WTC11 (cell line): ENCODE measurements around the gene STOX2. TPM values are rescaled to one million over a fixed set of nuclear protein-coding genes. Genes with fewer than 3 reads are reported as not detected.
A peak's percentile ranks its signal among the peaks of the same experiment; 100 is the strongest.

Experiments used
- ATAC-seq: fragments of 200-7000 bp; cut with Tn5 transposase; 2 replicates; pipeline ENCODE4 v1.10.0; 2021; ENCODE audit warnings: mild to moderate bottlenecking, moderate library complexity
- CTCF ChIA-PET: fragments of 300-600 bp; sonication (Branson Sonifier 250); formaldehyde crosslinking; loops from one replicate; lab custom pipeline; 2021; ENCODE audit warnings: antibody characterized with exemption; lab: Charles Lee
- POLR2A ChIA-PET: fragments of 350-600 bp; sonication (Branson Sonifier 250); formaldehyde crosslinking; loops from one replicate; lab custom pipeline; 2021; ENCODE audit warnings: antibody characterized with exemption; lab: Charles Lee
- DNase-seq: peaks from one replicate; pipeline ENCODE4 v3.0.0; 2021; ENCODE audit warnings: low spot score
- H3K27ac Mint-ChIP-seq: 2 replicates; pipeline ENCODE4 v1.8.0; 2021; ENCODE audit warnings: mixed read lengths
- H3K27me3 Mint-ChIP-seq: 2 replicates; pipeline ENCODE4 v1.8.0; 2021; ENCODE audit warnings: low read depth, mild to moderate bottlenecking, moderate library complexity, mixed read lengths
- H3K36me3 Mint-ChIP-seq: 2 replicates; pipeline ENCODE4 v1.8.0; 2021; ENCODE audit warnings: mixed read lengths
- H3K4me1 Mint-ChIP-seq: 2 replicates; pipeline ENCODE4 v1.8.0; 2022; ENCODE audit warnings: mixed read lengths
- H3K4me3 Mint-ChIP-seq: 2 replicates; pipeline ENCODE4 v1.8.0; 2021; ENCODE audit warnings: mild to moderate bottlenecking, moderate library complexity, mixed read lengths
- H3K9me3 Mint-ChIP-seq: 2 replicates; pipeline ENCODE4 v1.8.0; 2021; ENCODE audit warnings: mixed read lengths
- ERG ChIP-seq: fragments of 250-450 bp; sonication (Bioruptor Pico); IDR thresholded peaks from 2 replicates; pipeline ENCODE4 v1.8.0; 2021; ENCODE audit warnings: mild to moderate bottlenecking
- ESRRA ChIP-seq: sonication (generic); formaldehyde crosslinking; IDR thresholded peaks from 2 replicates; pipeline ENCODE4 v1.8.1; 2022; ENCODE audit warnings: mild to moderate bottlenecking, missing genetic modification reagents, borderline replicate concordance
- ETV6 ChIP-seq: sonication (generic); formaldehyde crosslinking; IDR thresholded peaks from 2 replicates; pipeline ENCODE4 v1.8.1; 2022; ENCODE audit warnings: mild to moderate bottlenecking, missing genetic modification reagents
- GABPB1 ChIP-seq: sonication (generic); formaldehyde crosslinking; IDR thresholded peaks from 2 replicates; pipeline ENCODE4 v1.8.1; 2023; ENCODE audit warnings: mild to moderate bottlenecking, missing genetic modification reagents
- GTF2I ChIP-seq: fragments of 250-450 bp; sonication (Bioruptor Pico); conservative IDR thresholded peaks from 2 replicates; pipeline ENCODE4 v1.4.0; 2021; ENCODE audit warnings: mild to moderate bottlenecking
- JUN ChIP-seq: sonication (generic); formaldehyde crosslinking; IDR thresholded peaks from 2 replicates; pipeline ENCODE4 v1.8.0; 2023; ENCODE audit warnings: mild to moderate bottlenecking, missing genetic modification reagents
- MAX ChIP-seq: sonication (generic); formaldehyde crosslinking; IDR thresholded peaks from 2 replicates; pipeline ENCODE4 v1.8.0; 2022; ENCODE audit warnings: mild to moderate bottlenecking, missing genetic modification reagents
- NFYB ChIP-seq: sonication (generic); formaldehyde crosslinking; conservative IDR thresholded peaks from 2 replicates; pipeline ENCODE4 v1.8.0; 2022; ENCODE audit warnings: low read depth, missing genetic modification reagents
- NR1H2 ChIP-seq: sonication (generic); formaldehyde crosslinking; IDR thresholded peaks from 2 replicates; pipeline ENCODE4 v1.9.0; 2021; ENCODE audit warnings: mild to moderate bottlenecking, moderate library complexity, missing genetic modification reagents
- NR2C2 ChIP-seq: sonication (generic); formaldehyde crosslinking; IDR thresholded peaks from 2 replicates; pipeline ENCODE4 v1.8.0; 2022; ENCODE audit warnings: mild to moderate bottlenecking, missing genetic modification reagents
- OVOL2 ChIP-seq: fragments of 250-450 bp; sonication (Bioruptor Pico); IDR thresholded peaks from 2 replicates; pipeline ENCODE4 v1.9.0; 2021; ENCODE audit warnings: mild to moderate bottlenecking, borderline replicate concordance
- PRRX2 ChIP-seq: fragments of 250-450 bp; sonication (Bioruptor Pico); IDR thresholded peaks from 2 replicates; pipeline ENCODE4 v1.8.0; 2021; ENCODE audit warnings: mild to moderate bottlenecking
- RORB ChIP-seq: fragments of 250-450 bp; sonication (Bioruptor Pico); IDR thresholded peaks from 2 replicates; pipeline ENCODE4 v1.9.0; 2021; ENCODE audit warnings: mild to moderate bottlenecking
- SMAD3 ChIP-seq: sonication (generic); formaldehyde crosslinking; IDR thresholded peaks from 2 replicates; pipeline ENCODE4 v1.8.0; 2022; ENCODE audit warnings: missing genetic modification reagents, mild to moderate bottlenecking, borderline replicate concordance
- SMAD4 ChIP-seq: sonication (generic); formaldehyde crosslinking; IDR thresholded peaks from 2 replicates; pipeline ENCODE4 v1.8.0; 2022; ENCODE audit warnings: mild to moderate bottlenecking, missing genetic modification reagents
- TCF7 ChIP-seq: sonication (generic); formaldehyde crosslinking; IDR thresholded peaks from 2 replicates; pipeline ENCODE4 v1.8.0; 2022; ENCODE audit warnings: mild to moderate bottlenecking, low read depth, missing genetic modification reagents, moderate library complexity
- TP53 ChIP-seq: sonication (generic); formaldehyde crosslinking; IDR thresholded peaks from 2 replicates; pipeline ENCODE4 v1.8.1; 2023; ENCODE audit warnings: mild to moderate bottlenecking, missing genetic modification reagents
- USF1 ChIP-seq: sonication (generic); formaldehyde crosslinking; IDR thresholded peaks from 2 replicates; pipeline ENCODE4 v1.8.0; 2022; ENCODE audit warnings: mild to moderate bottlenecking, missing genetic modification reagents
- ZBTB21 ChIP-seq: sonication (generic); formaldehyde crosslinking; IDR thresholded peaks from 2 replicates; pipeline ENCODE4 v1.8.1; 2023; ENCODE audit warnings: mild to moderate bottlenecking, missing genetic modification reagents, borderline replicate concordance
- ZNF317 ChIP-seq: sonication (generic); formaldehyde crosslinking; IDR thresholded peaks from 2 replicates; pipeline ENCODE4 v1.8.1; 2023; ENCODE audit warnings: low read depth, mild to moderate bottlenecking, moderate library complexity, missing genetic modification reagents, borderline replicate concordance
- ZNF396 ChIP-seq: fragments of 250-450 bp; sonication (Bioruptor Pico); IDR thresholded peaks from 2 replicates; pipeline ENCODE4 v1.8.0; 2021; ENCODE audit warnings: mild to moderate bottlenecking, moderate library complexity, borderline replicate concordance
- ZNF416 ChIP-seq: fragments of 250-450 bp; sonication (Bioruptor Pico); IDR thresholded peaks from 2 replicates; pipeline ENCODE4 v1.9.0; 2021; ENCODE audit warnings: mild to moderate bottlenecking, inconsistent platforms
- ZNF532 ChIP-seq: fragments of 250-450 bp; sonication (Bioruptor Pico); IDR thresholded peaks from 2 replicates; pipeline ENCODE4 v1.9.0; 2021; ENCODE audit warnings: mild to moderate bottlenecking, borderline replicate concordance
- total RNA-seq: library from RNA; stranded (reverse); gene quantifications from 3 replicates; pipeline ENCODE4 v1.2.3, GENCODE V29; 2021
- TF ChIP-seq, protein P1 (sequence below): sonication (generic); formaldehyde crosslinking; conservative IDR thresholded peaks from 2 replicates; pipeline ENCODE4 v1.8.1; 2023; ENCODE audit warnings: mild to moderate bottlenecking, low read depth, missing genetic modification reagents, moderate library complexity
- TF ChIP-seq, protein P2 (sequence below): sonication (generic); formaldehyde crosslinking; conservative IDR thresholded peaks from 2 replicates; pipeline ENCODE4 v1.8.1; 2022; ENCODE audit warnings: mild to moderate bottlenecking, missing genetic modification reagents
- TF ChIP-seq, protein P3 (sequence below): fragments of 250-450 bp; sonication (Bioruptor Pico); IDR thresholded peaks from 2 replicates; pipeline ENCODE4 v1.9.0; 2021; ENCODE audit warnings: moderate library complexity, mild to moderate bottlenecking, inconsistent platforms, borderline replicate concordance

Gene STOX2
- total RNA-seq, 1 experiment from 2014 or later, result 31.6 TPM

DNA sequence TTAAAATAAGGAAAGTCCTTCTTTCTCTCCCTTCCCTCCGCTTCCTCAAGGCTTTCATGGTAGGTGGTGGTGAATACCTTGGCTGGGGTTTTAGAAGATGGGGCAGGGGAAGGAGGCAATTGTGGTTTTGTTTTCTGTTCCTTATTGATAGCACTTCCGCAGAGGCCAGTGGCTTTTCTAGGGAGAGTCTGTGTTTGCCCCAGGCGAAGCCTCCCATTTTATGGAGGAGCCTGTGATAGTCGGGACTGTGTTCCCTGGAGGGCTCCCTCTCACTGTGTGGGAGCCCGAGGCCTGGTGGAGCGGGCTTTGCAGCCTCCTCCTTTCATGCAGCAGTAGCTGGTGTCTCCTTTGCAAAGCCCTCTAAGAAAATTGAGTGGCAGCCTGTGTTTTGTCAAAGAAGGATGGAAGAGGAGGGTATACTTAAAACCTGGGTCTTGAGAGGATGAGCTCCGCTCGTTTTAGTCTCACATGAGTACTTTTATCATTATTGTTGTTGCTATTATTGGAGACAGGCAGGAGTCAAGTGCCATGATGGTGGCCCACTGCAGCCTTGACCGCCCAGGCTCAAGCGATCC, 29.8 kb upstream of the STOX2 start:
- no peak overlapping the region for H3K27ac Mint-ChIP-seq

GRCh38 chr4:183876268-183876934, 28.7 kb upstream of the STOX2 start:
- DNase-seq (no peak), ATAC-seq (peak; percentile 51; the same call in 1 of the 2 replicates)
- peaks cover 7% of the 10 kb centered on the region for H3K27me3 Mint-ChIP-seq
- H3K4me3 Mint-ChIP-seq, result no peak overlapping the region
- POLR2A ChIA-PET, result no interaction called here
- H3K36me3 Mint-ChIP-seq, result no peaks in the 10 kb centered on the region
- no peaks in the 10 kb centered on the region for H3K9me3 Mint-ChIP-seq
- H3K4me1 Mint-ChIP-seq, result peaks cover 15% of the 10 kb centered on the region
- CTCF ChIA-PET, result no interaction called here
- H3K27ac Mint-ChIP-seq, result no peak overlapping the region
- TF ChIP-seq RORB (CRISPR knock-in tag) (no peak), ZBTB21 (no peak), USF1 (CRISPR knock-in tag) (no peak), ETV6 (CRISPR knock-in tag) (no peak), MAX (CRISPR knock-in tag) (no peak), ESRRA (CRISPR knock-in tag) (no peak), SMAD3 (CRISPR knock-in tag) (no peak), TP53 (CRISPR knock-in tag) (no peak)
- TF ChIP-seq, protein P1, sequence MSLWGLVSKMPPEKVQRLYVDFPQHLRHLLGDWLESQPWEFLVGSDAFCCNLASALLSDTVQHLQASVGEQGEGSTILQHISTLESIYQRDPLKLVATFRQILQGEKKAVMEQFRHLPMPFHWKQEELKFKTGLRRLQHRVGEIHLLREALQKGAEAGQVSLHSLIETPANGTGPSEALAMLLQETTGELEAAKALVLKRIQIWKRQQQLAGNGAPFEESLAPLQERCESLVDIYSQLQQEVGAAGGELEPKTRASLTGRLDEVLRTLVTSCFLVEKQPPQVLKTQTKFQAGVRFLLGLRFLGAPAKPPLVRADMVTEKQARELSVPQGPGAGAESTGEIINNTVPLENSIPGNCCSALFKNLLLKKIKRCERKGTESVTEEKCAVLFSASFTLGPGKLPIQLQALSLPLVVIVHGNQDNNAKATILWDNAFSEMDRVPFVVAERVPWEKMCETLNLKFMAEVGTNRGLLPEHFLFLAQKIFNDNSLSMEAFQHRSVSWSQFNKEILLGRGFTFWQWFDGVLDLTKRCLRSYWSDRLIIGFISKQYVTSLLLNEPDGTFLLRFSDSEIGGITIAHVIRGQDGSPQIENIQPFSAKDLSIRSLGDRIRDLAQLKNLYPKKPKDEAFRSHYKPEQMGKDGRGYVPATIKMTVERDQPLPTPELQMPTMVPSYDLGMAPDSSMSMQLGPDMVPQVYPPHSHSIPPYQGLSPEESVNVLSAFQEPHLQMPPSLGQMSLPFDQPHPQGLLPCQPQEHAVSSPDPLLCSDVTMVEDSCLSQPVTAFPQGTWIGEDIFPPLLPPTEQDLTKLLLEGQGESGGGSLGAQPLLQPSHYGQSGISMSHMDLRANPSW (CRISPR knock-in tag), result no peak
- TF ChIP-seq, protein P2, sequence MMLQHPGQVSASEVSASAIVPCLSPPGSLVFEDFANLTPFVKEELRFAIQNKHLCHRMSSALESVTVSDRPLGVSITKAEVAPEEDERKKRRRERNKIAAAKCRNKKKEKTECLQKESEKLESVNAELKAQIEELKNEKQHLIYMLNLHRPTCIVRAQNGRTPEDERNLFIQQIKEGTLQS (CRISPR knock-in tag), result no peak

More for the DNA sequence above, 29.8 kb upstream of the STOX2 start:
- ChIA-PET POLR2A (no interaction called here), CTCF (no interaction called here)
- no peaks in the 10 kb centered on the region for H3K36me3 Mint-ChIP-seq
- H3K27me3 Mint-ChIP-seq, result peaks cover 7% of the 10 kb centered on the region
- DNase-seq (no peak), ATAC-seq (no peak)
- H3K4me3 Mint-ChIP-seq, result no peak overlapping the region
- H3K4me1 Mint-ChIP-seq, result peaks cover 22% of the 10 kb centered on the region
- H3K9me3 Mint-ChIP-seq, result no peaks in the 10 kb centered on the region
- TF ChIP-seq, protein P3, sequence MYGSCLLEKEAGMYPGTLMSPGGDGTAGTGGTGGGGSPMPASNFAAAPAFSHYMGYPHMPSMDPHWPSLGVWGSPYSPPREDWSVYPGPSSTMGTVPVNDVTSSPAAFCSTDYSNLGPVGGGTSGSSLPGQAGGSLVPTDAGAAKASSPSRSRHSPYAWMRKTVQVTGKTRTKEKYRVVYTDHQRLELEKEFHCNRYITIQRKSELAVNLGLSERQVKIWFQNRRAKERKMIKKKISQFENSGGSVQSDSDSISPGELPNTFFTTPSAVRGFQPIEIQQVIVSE (CRISPR knock-in tag), result no peak
- TF ChIP-seq ZNF416 (CRISPR knock-in tag) (no peak), NFYB (CRISPR knock-in tag) (no peak), ZNF396 (CRISPR knock-in tag) (no peak), NR1H2 (CRISPR knock-in tag) (no peak), ZNF317 (CRISPR knock-in tag) (no peak), ZNF532 (CRISPR knock-in tag) (no peak), OVOL2 (CRISPR knock-in tag) (no peak), TCF7 (CRISPR knock-in tag) (no peak), ERG (CRISPR knock-in tag) (no peak), GABPB1 (CRISPR knock-in tag) (no peak), ZBTB21 (no peak), GTF2I (CRISPR knock-in tag) (no peak), PRRX2 (CRISPR knock-in tag) (no peak), NR2C2 (CRISPR knock-in tag) (no peak), SMAD4 (CRISPR knock-in tag) (no peak), JUN (no peak)
